Keratinocyte (primary cell): Measurements from ENCODE around the gene SLC1A4.

Experiments
- CTCF ChIP-seq, 3 experiments: IDR thresholded peaks in 1 of 3; conservative IDR thresholded peaks in 1 of 3; optimal IDR thresholded peaks in 1 of 3; 2 replicates in 2 of 3; 3 replicates in 1 of 3; pipeline versions ENCODE3 to v1.5.1; 2011; ENCODE audit warnings: low read length in 3 of 3, mild to moderate bottlenecking in 3 of 3, moderate library complexity in 2 of 3, control low read depth in 1 of 3, inconsistent platforms in 1 of 3; ENCODE audit not compliant: insufficient read depth in 2 of 3; ENCODE audit errors: extremely low read depth in 1 of 3
- EZH2 ChIP-seq: IDR thresholded peaks from one replicate; pipeline ENCODE4 v1.6.1; 2012; ENCODE audit warnings: inconsistent platforms, mild to moderate bottlenecking, low read length, moderate library complexity

GRCh38 chr2:65054749-65055421 is 65.7 kb downstream of the SLC1A4 start:
- TF ChIP-seq CTCF (optimal IDR thresholded peaks at IDR 0.05 in 1 of 3, IDR thresholded peaks at IDR 0.05 in 1 of 3, conservative IDR thresholded peaks at IDR 0.05 in 1 of 3; ENCODE audit: extremely low read depth in 1 of 3, insufficient read depth in 2 of 3, low read length in 3 of 3) (no peak), EZH2 (no peak)
